Measurements from ENCODE around the gene PANK4.

DNA sequence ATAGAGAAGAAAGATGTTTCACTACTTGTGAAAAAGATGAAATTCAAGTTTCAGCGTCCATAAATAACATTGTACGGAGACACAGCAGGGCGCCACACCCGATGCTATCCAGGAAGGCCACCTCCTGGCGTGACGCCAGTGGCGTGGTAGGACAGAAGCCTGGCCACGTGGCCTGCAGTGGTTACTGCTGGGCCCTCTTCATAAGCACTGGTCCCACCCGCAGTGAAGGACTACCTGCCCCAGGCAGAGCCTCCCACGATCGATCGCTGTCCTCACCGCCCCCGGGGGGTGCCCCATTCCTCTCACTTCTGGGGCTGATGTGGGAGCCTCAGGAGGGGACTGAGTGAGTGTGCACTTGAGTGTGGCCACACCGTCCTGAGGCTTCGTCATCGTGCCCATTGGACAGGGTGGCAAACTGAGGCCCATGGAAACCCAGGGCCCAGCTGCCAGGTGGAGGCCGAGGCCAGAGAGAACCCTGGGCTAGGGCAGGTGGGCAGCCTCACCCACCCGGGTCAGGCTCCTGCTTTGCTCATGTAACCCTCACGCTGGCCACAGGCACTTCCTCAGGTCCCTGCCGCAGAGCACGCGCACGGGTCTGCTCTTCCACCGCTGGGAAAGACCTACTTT, 15.3 kb upstream of the PANK4 start:
- TF ChIP-seq, protein P1, sequence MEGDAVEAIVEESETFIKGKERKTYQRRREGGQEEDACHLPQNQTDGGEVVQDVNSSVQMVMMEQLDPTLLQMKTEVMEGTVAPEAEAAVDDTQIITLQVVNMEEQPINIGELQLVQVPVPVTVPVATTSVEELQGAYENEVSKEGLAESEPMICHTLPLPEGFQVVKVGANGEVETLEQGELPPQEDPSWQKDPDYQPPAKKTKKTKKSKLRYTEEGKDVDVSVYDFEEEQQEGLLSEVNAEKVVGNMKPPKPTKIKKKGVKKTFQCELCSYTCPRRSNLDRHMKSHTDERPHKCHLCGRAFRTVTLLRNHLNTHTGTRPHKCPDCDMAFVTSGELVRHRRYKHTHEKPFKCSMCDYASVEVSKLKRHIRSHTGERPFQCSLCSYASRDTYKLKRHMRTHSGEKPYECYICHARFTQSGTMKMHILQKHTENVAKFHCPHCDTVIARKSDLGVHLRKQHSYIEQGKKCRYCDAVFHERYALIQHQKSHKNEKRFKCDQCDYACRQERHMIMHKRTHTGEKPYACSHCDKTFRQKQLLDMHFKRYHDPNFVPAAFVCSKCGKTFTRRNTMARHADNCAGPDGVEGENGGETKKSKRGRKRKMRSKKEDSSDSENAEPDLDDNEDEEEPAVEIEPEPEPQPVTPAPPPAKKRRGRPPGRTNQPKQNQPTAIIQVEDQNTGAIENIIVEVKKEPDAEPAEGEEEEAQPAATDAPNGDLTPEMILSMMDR (IDR thresholded peaks at IDR 0.05): no peak
- no peak for TF ChIP-seq POLR2AphosphoS5 (IDR thresholded peaks at IDR 0.05)
- no peak for TF ChIP-seq POLR2A (IDR thresholded peaks at IDR 0.05; ENCODE audit: low read depth)

All from esophagus muscularis mucosa (tissue), 3 donors.